ENCODE results near the gene CLCA2.

CLCA2 gene

DNA sequence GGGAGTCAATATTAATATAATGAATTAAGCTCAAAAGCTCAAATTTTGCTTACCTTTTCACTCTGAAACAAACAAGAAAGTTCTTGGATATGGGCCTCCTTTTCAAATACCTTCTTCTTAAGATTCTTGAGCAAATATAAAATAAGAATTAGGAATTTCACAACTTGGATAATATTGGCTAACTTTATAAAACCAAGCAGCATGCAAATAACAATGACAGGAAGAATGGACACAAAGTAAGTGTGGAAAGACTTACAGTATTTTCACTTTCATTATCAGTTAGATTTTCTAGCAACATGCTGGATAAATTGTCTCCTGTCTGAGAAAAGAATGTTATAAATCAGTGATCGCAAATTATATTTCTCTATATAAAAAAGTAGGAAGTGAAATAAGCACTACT lies 41.1 kb upstream of the CLCA2 start:
- Histone ChIP-seq H3K36me3 (ENCODE audit: control insufficient read depth in 2 of 2, insufficient read depth in 1 of 2, low read length in 2 of 2) (peaks cover 0 to 12% of the 10 kb centered on the region in 2 experiments; a peak in 1 of 3 replicates), H3K27ac (ENCODE audit: extremely low read depth, low read depth, low read length) (no peak overlapping the region), H3K4me1 (ENCODE audit: control insufficient read depth, insufficient read depth, low read length) (no peaks in the 10 kb centered on the region), H3K4me3 (ENCODE audit: low read depth, low read length) (no peak overlapping the region), H3K9me3 (ENCODE audit: control insufficient read depth, insufficient read depth, low read depth, low read length) (no peaks in the 10 kb centered on the region)
- POLR2A ChIA-PET: interaction anchor here (0.6 kb wide), 1 partner anchor 946 kb away, joined by 8 read pairs; the partner anchor contains the start of gene LMO4
- CTCF ChIA-PET: interaction anchor here (0.9 kb wide), 1 partner anchor 55 kb away, joined by 3 read pairs; no protein-coding TSS in a partner anchor
- TF ChIP-seq ZNF214 (tag by site-specific recombination; IDR thresholded peaks at IDR 0.05; ENCODE audit: borderline replicate concordance): no peak
- TF ChIP-seq GFI1B (tag by site-specific recombination; IDR thresholded peaks at IDR 0.05): no peak
- no peak for TF ChIP-seq ZNF266 (tag by site-specific recombination; IDR thresholded peaks at IDR 0.05; ENCODE audit: low read depth)
- no peak for TF ChIP-seq ZNF785 (tag by site-specific recombination; IDR thresholded peaks at IDR 0.05)
- TF ChIP-seq, protein P1, sequence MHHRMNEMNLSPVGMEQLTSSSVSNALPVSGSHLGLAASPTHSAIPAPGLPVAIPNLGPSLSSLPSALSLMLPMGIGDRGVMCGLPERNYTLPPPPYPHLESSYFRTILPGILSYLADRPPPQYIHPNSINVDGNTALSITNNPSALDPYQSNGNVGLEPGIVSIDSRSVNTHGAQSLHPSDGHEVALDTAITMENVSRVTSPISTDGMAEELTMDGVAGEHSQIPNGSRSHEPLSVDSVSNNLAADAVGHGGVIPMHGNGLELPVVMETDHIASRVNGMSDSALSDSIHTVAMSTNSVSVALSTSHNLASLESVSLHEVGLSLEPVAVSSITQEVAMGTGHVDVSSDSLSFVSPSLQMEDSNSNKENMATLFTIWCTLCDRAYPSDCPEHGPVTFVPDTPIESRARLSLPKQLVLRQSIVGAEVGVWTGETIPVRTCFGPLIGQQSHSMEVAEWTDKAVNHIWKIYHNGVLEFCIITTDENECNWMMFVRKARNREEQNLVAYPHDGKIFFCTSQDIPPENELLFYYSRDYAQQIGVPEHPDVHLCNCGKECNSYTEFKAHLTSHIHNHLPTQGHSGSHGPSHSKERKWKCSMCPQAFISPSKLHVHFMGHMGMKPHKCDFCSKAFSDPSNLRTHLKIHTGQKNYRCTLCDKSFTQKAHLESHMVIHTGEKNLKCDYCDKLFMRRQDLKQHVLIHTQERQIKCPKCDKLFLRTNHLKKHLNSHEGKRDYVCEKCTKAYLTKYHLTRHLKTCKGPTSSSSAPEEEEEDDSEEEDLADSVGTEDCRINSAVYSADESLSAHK (tag by site-specific recombination; IDR thresholded peaks at IDR 0.05): no peak
- no peak for TF ChIP-seq YY2 (tag by site-specific recombination; IDR thresholded peaks at IDR 0.05)
- no peak for TF ChIP-seq ZNF354C (tag by site-specific recombination; IDR thresholded peaks at IDR 0.05; ENCODE audit: borderline replicate concordance, low read depth)
- TF ChIP-seq MYNN (tag by site-specific recombination; IDR thresholded peaks at IDR 0.05; ENCODE audit: borderline replicate concordance): no peak
- TF ChIP-seq ZNF174 (tag by site-specific recombination; IDR thresholded peaks at IDR 0.05): no peak
- no peak for TF ChIP-seq ZNF133 (tag by site-specific recombination; IDR thresholded peaks at IDR 0.05)
- TF ChIP-seq ZNF791 (tag by site-specific recombination; IDR thresholded peaks at IDR 0.05): no peak
- TF ChIP-seq ZNF530 (tag by site-specific recombination; IDR thresholded peaks at IDR 0.05; ENCODE audit: low read depth): no peak
- TF ChIP-seq ZNF677 (tag by site-specific recombination; IDR thresholded peaks at IDR 0.05): no peak
- TF ChIP-seq ZNF155 (tag by site-specific recombination; IDR thresholded peaks at IDR 0.05): no peak

DNA sequence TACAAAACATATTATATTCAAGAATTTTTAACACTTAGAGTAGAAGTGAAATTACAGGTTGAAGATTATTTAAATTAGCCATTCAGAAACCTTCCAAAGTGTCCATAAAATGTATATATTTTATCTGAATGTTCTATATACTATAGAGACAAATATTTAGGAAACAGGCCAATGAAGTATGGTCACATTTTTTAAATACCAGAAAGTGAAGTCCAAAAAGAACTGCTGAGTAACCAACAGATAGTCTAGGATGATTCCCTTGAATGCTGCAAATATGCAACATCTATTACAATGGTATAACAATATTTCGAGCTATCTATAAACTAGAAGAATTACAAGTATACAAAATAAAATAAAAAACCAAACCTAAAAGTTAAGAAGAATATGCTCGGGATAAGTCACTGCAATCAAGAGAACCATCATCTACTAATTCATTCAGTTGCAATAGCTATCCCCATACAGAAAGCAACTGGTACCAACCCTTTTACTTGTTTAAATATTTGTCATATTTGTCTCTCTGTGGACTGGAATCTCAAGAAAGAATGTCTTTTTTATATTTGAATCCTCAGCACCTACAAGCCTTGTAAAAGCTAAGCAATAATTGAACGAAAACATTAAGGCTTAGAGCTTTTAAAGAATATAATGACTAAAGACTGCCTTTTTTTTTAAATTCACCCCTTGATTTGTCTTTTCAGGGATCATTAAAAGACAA lies 35.9 kb upstream of the CLCA2 start:
- CTCF ChIA-PET: interaction anchor here (0.7 kb wide), 2 partner anchors 8 to 20 kb away, joined by 3 read pairs; no protein-coding TSS in a partner anchor
- Histone ChIP-seq H3K9me3 (ENCODE audit: control insufficient read depth, insufficient read depth, low read depth, low read length) (no peaks in the 10 kb centered on the region), H3K4me3 (ENCODE audit: low read depth, low read length) (no peak overlapping the region), H3K36me3 (ENCODE audit: control insufficient read depth in 2 of 2, insufficient read depth in 1 of 2, low read length in 2 of 2) (no peaks in the 10 kb centered on the region), H3K4me1 (ENCODE audit: control insufficient read depth, insufficient read depth, low read length) (no peaks in the 10 kb centered on the region), H3K27ac (ENCODE audit: extremely low read depth, low read depth, low read length) (no peak overlapping the region)
- POLR2A ChIA-PET: no interaction called here
- no peak for TF ChIP-seq ZNF2 (tag by site-specific recombination; IDR thresholded peaks at IDR 0.05)
- TF ChIP-seq, protein P2, sequence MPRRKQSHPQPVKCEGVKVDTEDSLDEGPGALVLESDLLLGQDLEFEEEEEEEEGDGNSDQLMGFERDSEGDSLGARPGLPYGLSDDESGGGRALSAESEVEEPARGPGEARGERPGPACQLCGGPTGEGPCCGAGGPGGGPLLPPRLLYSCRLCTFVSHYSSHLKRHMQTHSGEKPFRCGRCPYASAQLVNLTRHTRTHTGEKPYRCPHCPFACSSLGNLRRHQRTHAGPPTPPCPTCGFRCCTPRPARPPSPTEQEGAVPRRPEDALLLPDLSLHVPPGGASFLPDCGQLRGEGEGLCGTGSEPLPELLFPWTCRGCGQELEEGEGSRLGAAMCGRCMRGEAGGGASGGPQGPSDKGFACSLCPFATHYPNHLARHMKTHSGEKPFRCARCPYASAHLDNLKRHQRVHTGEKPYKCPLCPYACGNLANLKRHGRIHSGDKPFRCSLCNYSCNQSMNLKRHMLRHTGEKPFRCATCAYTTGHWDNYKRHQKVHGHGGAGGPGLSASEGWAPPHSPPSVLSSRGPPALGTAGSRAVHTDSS (tag by site-specific recombination; IDR thresholded peaks at IDR 0.05): no peak
- no peak for TF ChIP-seq ZNF510 (tag by site-specific recombination; IDR thresholded peaks at IDR 0.05; ENCODE audit: insufficient replicate concordance)
- TF ChIP-seq ZNF169 (tag by site-specific recombination; IDR thresholded peaks at IDR 0.05): no peak
- no peak for TF ChIP-seq ZNF341 (tag by site-specific recombination; IDR thresholded peaks at IDR 0.05; ENCODE audit: low read depth)
- TF ChIP-seq ZEB2 (tag by site-specific recombination; IDR thresholded peaks at IDR 0.05): no peak
- TF ChIP-seq, protein P3, sequence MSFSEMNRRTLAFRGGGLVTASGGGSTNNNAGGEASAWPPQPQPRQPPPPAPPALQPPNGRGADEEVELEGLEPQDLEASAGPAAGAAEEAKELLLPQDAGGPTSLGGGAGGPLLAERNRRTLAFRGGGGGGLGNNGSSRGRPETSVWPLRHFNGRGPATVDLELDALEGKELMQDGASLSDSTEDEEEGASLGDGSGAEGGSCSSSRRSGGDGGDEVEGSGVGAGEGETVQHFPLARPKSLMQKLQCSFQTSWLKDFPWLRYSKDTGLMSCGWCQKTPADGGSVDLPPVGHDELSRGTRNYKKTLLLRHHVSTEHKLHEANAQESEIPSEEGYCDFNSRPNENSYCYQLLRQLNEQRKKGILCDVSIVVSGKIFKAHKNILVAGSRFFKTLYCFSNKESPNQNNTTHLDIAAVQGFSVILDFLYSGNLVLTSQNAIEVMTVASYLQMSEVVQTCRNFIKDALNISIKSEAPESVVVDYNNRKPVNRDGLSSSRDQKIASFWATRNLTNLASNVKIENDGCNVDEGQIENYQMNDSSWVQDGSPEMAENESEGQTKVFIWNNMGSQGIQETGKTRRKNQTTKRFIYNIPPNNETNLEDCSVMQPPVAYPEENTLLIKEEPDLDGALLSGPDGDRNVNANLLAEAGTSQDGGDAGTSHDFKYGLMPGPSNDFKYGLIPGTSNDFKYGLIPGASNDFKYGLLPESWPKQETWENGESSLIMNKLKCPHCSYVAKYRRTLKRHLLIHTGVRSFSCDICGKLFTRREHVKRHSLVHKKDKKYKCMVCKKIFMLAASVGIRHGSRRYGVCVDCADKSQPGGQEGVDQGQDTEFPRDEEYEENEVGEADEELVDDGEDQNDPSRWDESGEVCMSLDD (tag by site-specific recombination; IDR thresholded peaks at IDR 0.05): no peak
- no peak for TF ChIP-seq GLI2 (tag by site-specific recombination; IDR thresholded peaks at IDR 0.05; ENCODE audit: borderline replicate concordance, low read depth)
- TF ChIP-seq ZNF324 (tag by site-specific recombination; IDR thresholded peaks at IDR 0.05): no peak
- TF ChIP-seq ZNF561 (tag by site-specific recombination; IDR thresholded peaks at IDR 0.05; ENCODE audit: borderline replicate concordance): no peak
- TF ChIP-seq, protein P4, sequence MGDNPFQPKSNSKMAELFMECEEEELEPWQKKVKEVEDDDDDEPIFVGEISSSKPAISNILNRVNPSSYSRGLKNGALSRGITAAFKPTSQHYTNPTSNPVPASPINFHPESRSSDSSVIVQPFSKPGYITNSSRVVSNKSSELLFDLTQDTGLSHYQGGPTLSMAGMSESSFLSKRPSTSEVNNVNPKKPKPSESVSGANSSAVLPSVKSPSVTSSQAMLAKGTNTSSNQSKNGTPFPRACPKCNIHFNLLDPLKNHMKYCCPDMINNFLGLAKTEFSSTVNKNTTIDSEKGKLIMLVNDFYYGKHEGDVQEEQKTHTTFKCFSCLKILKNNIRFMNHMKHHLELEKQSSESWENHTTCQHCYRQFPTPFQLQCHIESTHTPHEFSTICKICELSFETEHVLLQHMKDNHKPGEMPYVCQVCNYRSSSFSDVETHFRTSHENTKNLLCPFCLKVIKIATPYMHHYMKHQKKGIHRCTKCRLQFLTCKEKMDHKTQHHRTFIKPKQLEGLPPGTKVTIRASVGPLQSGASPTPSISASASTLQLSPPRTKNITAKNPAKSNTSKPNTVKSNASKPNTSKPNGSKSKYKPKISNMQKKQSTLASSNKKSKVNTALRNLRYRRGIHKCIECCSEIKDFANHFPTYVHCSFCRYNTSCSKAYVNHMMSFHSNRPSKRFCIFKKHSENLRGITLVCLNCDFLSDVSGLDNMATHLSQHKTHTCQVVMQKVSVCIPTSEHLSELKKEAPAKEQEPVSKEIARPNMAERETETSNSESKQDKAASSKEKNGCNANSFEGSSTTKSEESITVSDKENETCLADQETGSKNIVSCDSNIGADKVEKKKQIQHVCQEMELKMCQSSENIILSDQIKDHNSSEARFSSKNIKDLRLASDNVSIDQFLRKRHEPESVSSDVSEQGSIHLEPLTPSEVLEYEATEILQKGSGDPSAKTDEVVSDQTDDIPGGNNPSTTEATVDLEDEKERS (tag by site-specific recombination; IDR thresholded peaks at IDR 0.05): no peak
- no peak for TF ChIP-seq ZNF354C (tag by site-specific recombination; IDR thresholded peaks at IDR 0.05; ENCODE audit: borderline replicate concordance, low read depth)
- no peak for TF ChIP-seq ZNF266 (tag by site-specific recombination; IDR thresholded peaks at IDR 0.05; ENCODE audit: low read depth)
